ENCODE measurements around the gene BBX.

GRCh38 chr3:107704477-107704876 is 181.7 kb downstream of the BBX start:
- TF ChIP-seq CTCF (IDR thresholded peaks at IDR 0.05; ENCODE audit: insufficient read depth, low read length) = no peak
- TF ChIP-seq POLR2AphosphoS5 (IDR thresholded peaks at IDR 0.05; ENCODE audit: low read depth) = no peak
